Activated CD4-positive, CD25-positive, alpha-beta regulatory T cell (primary cell): ENCODE measurements around the gene RTL1.

Experiments used
- DNase-seq, 4 experiments: peaks; one replicate each; lab custom pipeline; 2025; lab: John Stamatoyannopoulos, UW

RTL1 gene

GRCh38 chr14:100898935-100899883, 4.3 kb downstream of the RTL1 start:
- DNase-seq = no peak

GRCh38 chr14:100898465-100898864, 5.1 kb downstream of the RTL1 start:
- DNase-seq = no peak

GRCh38 chr14:100896369-100897060, 7.0 kb downstream of the RTL1 start:
- no peak for DNase-seq

GRCh38 chr14:100895411-100895810, 8.1 kb downstream of the RTL1 start:
- DNase-seq = no peak

- DNase-seq = no peak
Observed at GRCh38 chr14:100894416-100894815, 9.1 kb downstream of the RTL1 start.

GRCh38 chr14:100893760-100894159, 9.8 kb downstream of the RTL1 start:
- no peak for DNase-seq

- DNase-seq = no peak
Observed at GRCh38 chr14:100893228-100893601, 10.3 kb downstream of the RTL1 start.

- no peak for DNase-seq
Observed at GRCh38 chr14:100892496-100893227, 10.9 kb downstream of the RTL1 start.

GRCh38 chr14:100891501-100892445, 11.7 kb downstream of the RTL1 start:
- DNase-seq = no peak

- no peak for DNase-seq
Observed at GRCh38 chr14:100891051-100891450, 12.5 kb downstream of the RTL1 start.

GRCh38 chr14:100890061-100890850, 13.3 kb downstream of the RTL1 start:
- DNase-seq = no peak

- DNase-seq = no peak
Observed at GRCh38 chr14:100889641-100890040, 13.9 kb downstream of the RTL1 start.

- DNase-seq = no peak
Observed at GRCh38 chr14:100888789-100889315, 14.7 kb downstream of the RTL1 start.

- no peak for DNase-seq
Observed at GRCh38 chr14:100887728-100888335, 15.7 kb downstream of the RTL1 start.

GRCh38 chr14:100885617-100886016, 17.9 kb downstream of the RTL1 start:
- no peak for DNase-seq

GRCh38 chr14:100885196-100885595, 18.3 kb downstream of the RTL1 start:
- no peak for DNase-seq

- no peak for DNase-seq
Observed at GRCh38 chr14:100884456-100884855, 19.1 kb downstream of the RTL1 start.

GRCh38 chr14:100883789-100884101, 19.8 kb downstream of the RTL1 start:
- no peak for DNase-seq

- no peak for DNase-seq
Observed at GRCh38 chr14:100882991-100883788, 20.3 kb downstream of the RTL1 start.
